ENCODE measurements around the gene REEP1. TPM values are rescaled to one million over a fixed set of nuclear protein-coding genes. Genes with fewer than 3 reads are reported as not detected.

REEP1 gene
- total RNA-seq, 2 donors from 2014 or later = 20.9 to 22.7 TPM

- H3K4me1 ChIP-seq (ENCODE audit: control insufficient read depth in 1 of 2, low read depth in 2 of 2) = peaks cover 21 to 39% of the 10 kb centered on the region in 2 donors
- ATAC-seq (ENCODE audit: insufficient number of reproducible peaks, low FRiP score, low read depth) (no peak), DNase-seq (ENCODE audit: low spot score) (no peak)
- no peak overlapping the region for H3K4me3 ChIP-seq
- H3K27ac ChIP-seq = peak overlapping the region in 1 of 2 donors; percentile 55
- no peak for TF ChIP-seq CTCF (IDR thresholded peaks at IDR 0.05)
- no peaks in the 10 kb centered on the region for H3K27me3 ChIP-seq (replicated peaks; ENCODE audit: insufficient read depth)
- no peaks in the 10 kb centered on the region for H3K9me3 ChIP-seq
- H3K36me3 ChIP-seq = no peaks in the 10 kb centered on the region
Measured at GRCh38 chr2:86186431-86186830, 151.0 kb downstream of the REEP1 start.

GRCh38 chr2:86185517-86186212 is 151.8 kb downstream of the REEP1 start:
- no peaks in the 10 kb centered on the region for H3K27me3 ChIP-seq (replicated peaks; ENCODE audit: insufficient read depth)
- no peak for ATAC-seq (ENCODE audit: insufficient number of reproducible peaks, low FRiP score, low read depth)
- H3K9me3 ChIP-seq = no peaks in the 10 kb centered on the region
- peaks cover 16 to 32% of the 10 kb centered on the region in 2 donors for H3K4me1 ChIP-seq (ENCODE audit: control insufficient read depth in 1 of 2, low read depth in 2 of 2)
- peak overlapping the region; percentile 41 to 55 for H3K27ac ChIP-seq
- no peak for TF ChIP-seq CTCF (IDR thresholded peaks at IDR 0.05)
- peak overlapping the region; percentile 41 for H3K4me3 ChIP-seq
- no peak for DNase-seq (ENCODE audit: low spot score)
- no peaks in the 10 kb centered on the region for H3K36me3 ChIP-seq

GRCh38 chr2:86176597-86176996 is 160.8 kb downstream of the REEP1 start:
- Histone ChIP-seq H3K27ac (no peak overlapping the region), H3K27me3 (replicated peaks; ENCODE audit: insufficient read depth) (no peaks in the 10 kb centered on the region), H3K36me3 (peaks cover 14% of the 10 kb centered on the region), H3K9me3 (no peaks in the 10 kb centered on the region), H3K4me1 (ENCODE audit: control insufficient read depth in 1 of 2, low read depth in 2 of 2) (no peaks in the 10 kb centered on the region), H3K4me3 (no peak overlapping the region)
- DNase-seq (ENCODE audit: low spot score) = no peak
- no peak for TF ChIP-seq CTCF (IDR thresholded peaks at IDR 0.05)
- no peak for ATAC-seq (ENCODE audit: insufficient number of reproducible peaks, low FRiP score, low read depth)

- H3K4me1 ChIP-seq (ENCODE audit: control insufficient read depth in 1 of 2, low read depth in 2 of 2) = no peaks in the 10 kb centered on the region
- DNase-seq (ENCODE audit: low spot score) (no peak), ATAC-seq (ENCODE audit: insufficient number of reproducible peaks, low FRiP score, low read depth) (no peak)
- H3K36me3 ChIP-seq = peaks cover 15% of the 10 kb centered on the region
- no peak overlapping the region for H3K4me3 ChIP-seq
- no peak overlapping the region for H3K27ac ChIP-seq
- no peaks in the 10 kb centered on the region for H3K9me3 ChIP-seq
- no peaks in the 10 kb centered on the region for H3K27me3 ChIP-seq (replicated peaks; ENCODE audit: insufficient read depth)
- TF ChIP-seq CTCF (IDR thresholded peaks at IDR 0.05) = no peak
Measured at GRCh38 chr2:86175828-86176227, 161.6 kb downstream of the REEP1 start.

- no peak for TF ChIP-seq CTCF (IDR thresholded peaks at IDR 0.05)
Measured at GRCh38 chr2:86174445-86174844, 163.0 kb downstream of the REEP1 start.

More at GRCh38 chr2:86174445-86174844, 163.0 kb downstream of the REEP1 start:
- Histone ChIP-seq H3K9me3 (no peaks in the 10 kb centered on the region), H3K4me1 (ENCODE audit: control insufficient read depth in 1 of 2, low read depth in 2 of 2) (no peaks in the 10 kb centered on the region), H3K27me3 (replicated peaks; ENCODE audit: insufficient read depth) (no peaks in the 10 kb centered on the region), H3K4me3 (no peak overlapping the region), H3K27ac (no peak overlapping the region), H3K36me3 (peaks cover 22% of the 10 kb centered on the region)
- DNase-seq (ENCODE audit: low spot score) (no peak), ATAC-seq (ENCODE audit: insufficient number of reproducible peaks, low FRiP score, low read depth) (no peak)
